ELR (cell line): ENCODE measurements around the gene PAQR9.

Experiments
- DNase-seq: peaks from one replicate; pipeline ENCODE4 v3.0.0-alpha.2; 2015; ENCODE audit warnings: low read depth

PAQR9 gene

DNA sequence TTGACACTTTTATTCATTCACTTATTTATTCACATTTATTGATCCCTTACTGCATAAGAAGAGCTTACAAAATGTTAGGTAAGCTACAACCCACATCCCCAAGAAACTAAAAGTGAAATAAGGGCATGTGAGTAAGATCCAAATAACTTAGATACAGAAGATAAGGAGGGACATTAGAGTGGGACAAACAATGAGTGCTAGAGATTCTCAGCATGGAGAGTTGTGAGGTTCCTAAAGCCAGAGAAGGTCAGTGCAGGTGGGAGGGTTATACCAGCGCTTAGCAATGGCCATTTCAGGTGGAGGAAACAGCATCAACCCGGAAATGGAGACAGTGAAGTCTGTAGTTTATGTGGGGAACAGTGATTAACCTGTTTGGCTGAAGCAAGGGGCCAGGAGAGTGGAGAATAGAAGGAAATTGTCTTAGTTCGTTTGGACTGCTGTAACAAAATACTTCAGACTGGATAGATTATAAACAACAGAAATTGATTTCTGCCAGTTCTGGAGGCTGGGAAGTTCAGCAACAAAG, 49.1 kb downstream of the PAQR9 start:
- no peak for DNase-seq

DNA sequence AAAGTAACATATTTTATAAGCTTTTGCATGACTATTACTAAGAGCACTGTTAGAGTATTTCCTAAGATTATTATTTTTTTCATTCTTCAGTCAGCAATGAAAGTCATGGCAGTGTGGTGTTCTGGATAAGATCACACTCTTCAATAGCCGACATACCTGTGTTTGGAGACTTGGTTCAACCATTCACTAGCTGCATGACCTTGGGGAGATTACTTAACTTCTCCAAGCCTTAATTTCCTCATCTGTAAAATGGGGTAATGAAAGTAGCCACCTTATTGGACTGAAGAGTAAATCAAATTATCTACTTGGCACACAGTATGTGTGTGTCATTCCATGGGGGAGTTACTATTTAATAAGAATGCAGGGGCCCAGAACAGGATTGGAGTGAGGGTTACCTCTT, 50.0 kb downstream of the PAQR9 start:
- no peak for DNase-seq

DNA sequence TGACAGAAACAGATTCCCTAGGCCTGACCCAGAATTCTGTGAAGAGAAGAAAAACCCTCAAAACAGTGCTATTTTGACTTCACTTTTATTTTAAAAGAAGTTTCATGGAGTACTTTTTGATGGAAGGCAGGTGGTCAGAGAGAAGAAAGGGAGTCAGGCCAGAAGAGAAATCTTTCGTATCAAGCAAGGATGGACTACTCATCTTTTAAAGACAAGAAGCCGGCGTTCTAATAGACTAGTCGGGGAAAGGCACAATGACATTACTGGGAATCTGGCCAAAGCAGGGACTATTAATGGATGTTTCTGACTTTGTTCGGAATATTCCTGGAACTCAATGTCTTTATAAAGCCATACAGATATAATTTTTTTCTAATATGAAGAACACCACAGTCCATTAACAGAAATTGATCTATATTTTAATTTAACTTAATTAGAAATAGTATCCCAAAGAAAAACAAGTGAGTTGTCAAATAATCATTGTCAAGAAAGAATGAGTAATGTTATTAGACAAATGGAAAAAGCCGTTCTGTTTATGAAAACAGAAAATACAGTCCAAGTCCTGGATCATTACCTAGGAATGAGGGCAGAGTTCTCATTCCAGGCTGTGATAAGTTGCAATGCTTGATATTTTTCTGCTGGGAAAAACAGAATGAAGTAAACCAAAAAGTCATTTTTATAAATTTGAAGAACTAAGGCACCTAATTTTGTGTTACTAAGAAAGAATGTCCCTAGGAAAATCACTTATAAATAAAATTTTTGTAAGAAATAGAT, 50.9 kb downstream of the PAQR9 start:
- DNase-seq, result no peak
